C4-2B (cell line): Measurements from ENCODE around the gene SPN.

Experiments used
- ZFX ChIP-seq: fragments of 450-650 bp; IDR thresholded peaks from 2 replicates; pipeline ENCODE4 v1.6.1; 2017
- TF ChIP-seq, protein P1 (sequence below): fragments of 450-650 bp; conservative IDR thresholded peaks from 2 replicates; pipeline ENCODE4 v1.5.1; 2017; ENCODE audit warnings: mild to moderate bottlenecking

- TF ChIP-seq, protein P1, sequence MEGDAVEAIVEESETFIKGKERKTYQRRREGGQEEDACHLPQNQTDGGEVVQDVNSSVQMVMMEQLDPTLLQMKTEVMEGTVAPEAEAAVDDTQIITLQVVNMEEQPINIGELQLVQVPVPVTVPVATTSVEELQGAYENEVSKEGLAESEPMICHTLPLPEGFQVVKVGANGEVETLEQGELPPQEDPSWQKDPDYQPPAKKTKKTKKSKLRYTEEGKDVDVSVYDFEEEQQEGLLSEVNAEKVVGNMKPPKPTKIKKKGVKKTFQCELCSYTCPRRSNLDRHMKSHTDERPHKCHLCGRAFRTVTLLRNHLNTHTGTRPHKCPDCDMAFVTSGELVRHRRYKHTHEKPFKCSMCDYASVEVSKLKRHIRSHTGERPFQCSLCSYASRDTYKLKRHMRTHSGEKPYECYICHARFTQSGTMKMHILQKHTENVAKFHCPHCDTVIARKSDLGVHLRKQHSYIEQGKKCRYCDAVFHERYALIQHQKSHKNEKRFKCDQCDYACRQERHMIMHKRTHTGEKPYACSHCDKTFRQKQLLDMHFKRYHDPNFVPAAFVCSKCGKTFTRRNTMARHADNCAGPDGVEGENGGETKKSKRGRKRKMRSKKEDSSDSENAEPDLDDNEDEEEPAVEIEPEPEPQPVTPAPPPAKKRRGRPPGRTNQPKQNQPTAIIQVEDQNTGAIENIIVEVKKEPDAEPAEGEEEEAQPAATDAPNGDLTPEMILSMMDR, result peak; percentile 75
- no peak for TF ChIP-seq ZFX
Measured at GRCh38 chr16:29710227-29711219, 47.5 kb downstream of the SPN start.
